HG03575 (cell line): ENCODE data around the gene GPR78.

Experiments used
- ATAC-seq: cut with Tn5 transposase; IDR thresholded peaks from one replicate; pipeline ENCODE4 v1.9.1; 2021; ENCODE audit not compliant: unreplicated experiment, insufficient number of reproducible peaks, low FRiP score; ENCODE audit errors: extremely low read depth

The GPR78 gene

DNA sequence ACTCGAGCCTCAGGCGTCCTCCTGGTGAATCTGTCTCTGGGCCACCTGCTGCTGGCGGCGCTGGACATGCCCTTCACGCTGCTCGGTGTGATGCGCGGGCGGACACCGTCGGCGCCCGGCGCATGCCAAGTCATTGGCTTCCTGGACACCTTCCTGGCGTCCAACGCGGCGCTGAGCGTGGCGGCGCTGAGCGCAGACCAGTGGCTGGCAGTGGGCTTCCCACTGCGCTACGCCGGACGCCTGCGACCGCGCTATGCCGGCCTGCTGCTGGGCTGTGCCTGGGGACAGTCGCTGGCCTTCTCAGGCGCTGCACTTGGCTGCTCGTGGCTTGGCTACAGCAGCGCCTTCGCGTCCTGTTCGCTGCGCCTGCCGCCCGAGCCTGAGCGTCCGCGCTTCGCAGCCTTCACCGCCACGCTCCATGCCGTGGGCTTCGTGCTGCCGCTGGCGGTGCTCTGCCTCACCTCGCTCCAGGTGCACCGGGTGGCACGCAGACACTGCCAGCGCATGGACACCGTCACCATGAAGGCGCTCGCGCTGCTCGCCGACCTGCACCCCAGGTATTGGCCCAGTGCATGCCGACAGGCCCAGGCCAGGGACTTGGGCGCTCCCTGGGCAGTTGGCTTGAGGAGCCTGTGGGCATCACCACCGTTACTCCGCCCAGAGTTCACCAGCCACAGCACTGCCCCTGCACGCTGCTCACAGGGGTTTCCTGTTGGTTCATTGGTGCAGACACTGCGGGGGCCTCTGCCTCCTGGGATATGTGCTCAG lies 1.1 kb downstream of the GPR78 start:
- ATAC-seq: no peak

DNA sequence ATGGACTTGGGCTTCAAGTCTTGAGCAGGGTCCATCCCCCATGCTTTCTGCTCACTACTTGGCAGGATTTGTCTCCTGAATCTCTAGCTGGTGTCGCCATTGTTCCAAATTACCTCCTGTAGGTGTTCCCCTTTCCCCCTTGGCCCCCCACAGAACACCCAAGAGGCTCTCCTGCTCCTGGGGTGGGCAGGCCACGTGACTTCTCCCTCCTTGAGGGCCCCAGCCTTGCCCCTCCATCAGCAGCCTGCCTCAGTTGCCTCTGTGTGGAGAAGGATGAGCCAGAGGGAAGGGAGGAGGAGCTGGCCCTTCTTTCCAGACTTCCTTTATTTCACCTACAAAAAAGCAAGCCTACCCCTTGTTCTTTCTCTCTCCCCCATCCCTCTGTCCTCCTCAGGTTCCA lies 1.8 kb downstream of the GPR78 start:
- no peak for ATAC-seq

DNA sequence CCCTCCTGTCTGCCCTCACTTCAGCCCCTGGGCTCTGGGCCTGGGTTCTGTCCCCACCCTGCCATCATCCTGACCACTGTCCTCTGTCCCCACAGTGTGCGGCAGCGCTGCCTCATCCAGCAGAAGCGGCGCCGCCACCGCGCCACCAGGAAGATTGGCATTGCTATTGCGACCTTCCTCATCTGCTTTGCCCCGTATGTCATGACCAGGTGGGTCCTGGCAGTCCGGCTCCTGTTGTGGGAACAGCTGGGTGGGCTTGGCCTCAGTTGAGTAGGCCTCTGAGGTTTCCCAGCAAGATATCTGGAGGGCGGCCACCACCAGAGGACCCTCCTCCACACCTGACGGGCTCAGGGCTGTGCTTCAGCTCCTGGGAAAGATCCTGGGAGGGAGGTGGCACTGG lies 2.2 kb downstream of the GPR78 start:
- no peak for ATAC-seq

DNA sequence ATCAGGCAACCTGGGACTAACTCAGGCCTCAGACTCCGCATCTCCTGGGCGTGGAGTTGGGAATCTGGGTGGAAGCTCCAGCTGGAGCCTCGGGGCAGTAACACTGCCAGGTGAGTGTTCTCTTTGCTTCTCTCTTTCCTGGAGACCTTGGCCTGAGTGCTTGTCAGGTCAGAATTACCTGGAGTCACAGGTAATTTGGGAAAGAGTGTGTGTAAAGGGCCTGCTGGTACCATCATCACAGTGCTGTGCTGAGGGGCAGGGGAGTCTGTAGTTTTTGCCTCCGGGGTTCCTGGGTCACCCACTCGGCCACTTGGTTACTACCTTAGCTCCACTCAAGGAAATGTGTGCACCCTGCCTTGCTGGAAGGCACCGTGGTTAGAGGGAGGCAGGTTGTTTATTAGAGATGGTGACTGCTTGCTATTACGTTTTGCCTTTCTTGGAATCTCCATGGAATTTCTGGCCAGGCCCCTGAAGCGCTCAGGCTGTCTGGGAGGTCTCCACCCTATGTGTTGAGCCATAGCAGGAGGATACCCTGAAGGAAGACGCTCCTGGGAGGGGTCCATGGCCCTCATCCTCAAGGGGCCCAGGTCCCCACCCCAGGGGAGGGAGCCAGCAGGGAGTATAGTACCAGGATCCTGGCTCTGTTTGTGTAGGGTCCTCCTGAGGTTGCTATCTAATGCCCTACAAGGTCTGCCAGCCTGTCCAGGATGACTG lies 2.9 kb downstream of the GPR78 start:
- no peak for ATAC-seq

DNA sequence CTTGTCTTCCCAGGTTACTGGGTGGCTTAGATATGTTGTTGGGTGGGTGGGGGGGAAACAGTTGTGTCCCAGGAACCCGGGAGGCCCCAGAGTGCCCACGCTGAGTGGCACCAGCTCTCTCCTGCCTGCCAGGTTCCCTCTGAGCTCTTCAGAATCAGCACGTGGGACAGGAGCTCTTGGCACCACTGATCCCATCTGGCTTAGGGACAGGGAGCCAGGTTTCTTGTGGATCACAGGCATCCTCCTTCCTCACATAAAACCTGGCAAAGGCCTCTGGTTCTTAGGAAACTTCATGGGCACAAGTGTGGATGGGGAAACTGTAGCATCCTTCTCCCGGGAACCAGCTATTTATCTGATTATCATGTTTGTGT lies 3.4 kb downstream of the GPR78 start:
- ATAC-seq: no peak

DNA sequence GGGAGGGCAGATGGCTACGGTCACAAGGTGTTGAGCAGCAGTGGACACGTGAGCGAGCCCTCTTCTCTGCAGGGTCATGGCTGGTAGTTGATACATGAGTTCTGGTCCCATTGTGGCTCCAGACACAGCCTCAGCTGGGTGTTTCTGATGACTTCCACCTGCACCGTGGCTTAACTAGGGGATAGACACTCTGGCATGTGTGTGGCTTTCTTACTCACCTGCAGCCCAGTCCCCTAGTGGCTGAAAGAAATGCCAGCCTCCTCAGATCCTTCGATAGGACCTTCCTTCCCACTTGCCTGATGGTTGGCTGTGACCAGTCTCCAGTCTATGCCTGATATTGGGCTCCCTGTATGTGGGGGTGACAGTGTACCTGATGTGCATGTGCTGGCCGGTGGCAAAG lies 5.0 kb downstream of the GPR78 start:
- ATAC-seq: no peak

DNA sequence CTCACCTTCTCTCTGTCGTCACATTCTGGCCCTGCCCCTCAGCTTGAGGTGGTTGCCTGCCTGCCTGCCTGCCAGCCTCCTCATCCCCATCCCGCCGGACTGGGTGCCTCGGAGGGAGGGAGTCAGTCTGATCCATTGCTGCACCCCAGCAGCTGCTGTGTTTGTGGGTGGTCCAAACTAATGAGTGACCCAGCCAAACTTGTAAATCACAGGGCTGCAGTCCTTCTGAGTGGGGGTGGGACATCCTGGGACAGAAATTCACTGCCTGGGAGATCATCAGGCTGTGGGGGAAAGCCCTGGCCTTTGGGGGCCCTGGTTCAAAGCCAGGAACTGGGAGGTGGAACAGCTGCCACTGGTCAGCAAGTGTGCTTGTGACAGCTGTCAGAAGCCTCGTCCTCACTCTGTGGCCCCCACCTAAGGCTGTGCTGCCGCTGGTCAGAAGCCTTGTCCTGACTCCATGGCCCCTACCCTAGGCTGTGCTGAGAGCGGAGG lies 5.6 kb downstream of the GPR78 start:
- ATAC-seq: no peak

DNA sequence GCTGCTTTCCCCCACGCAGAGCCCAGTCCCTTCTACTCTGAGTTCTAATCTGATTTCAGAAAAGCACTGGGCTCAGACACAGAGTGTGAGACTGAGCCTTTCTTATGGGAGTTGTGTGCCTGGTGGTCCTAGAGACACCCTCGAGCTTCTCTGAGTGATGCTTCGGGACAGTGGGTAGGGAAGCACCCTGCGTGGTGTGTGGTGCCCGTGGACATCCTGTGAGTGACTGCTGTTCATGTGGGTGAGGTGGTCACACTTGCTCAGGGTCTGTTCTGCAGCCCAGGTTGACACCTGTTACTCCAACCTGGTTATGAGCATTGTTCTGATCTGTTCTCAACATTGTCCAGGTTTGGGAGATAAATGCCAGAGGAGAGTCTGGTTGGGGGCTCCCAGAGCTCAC lies 6.1 kb downstream of the GPR78 start:
- no peak for ATAC-seq

DNA sequence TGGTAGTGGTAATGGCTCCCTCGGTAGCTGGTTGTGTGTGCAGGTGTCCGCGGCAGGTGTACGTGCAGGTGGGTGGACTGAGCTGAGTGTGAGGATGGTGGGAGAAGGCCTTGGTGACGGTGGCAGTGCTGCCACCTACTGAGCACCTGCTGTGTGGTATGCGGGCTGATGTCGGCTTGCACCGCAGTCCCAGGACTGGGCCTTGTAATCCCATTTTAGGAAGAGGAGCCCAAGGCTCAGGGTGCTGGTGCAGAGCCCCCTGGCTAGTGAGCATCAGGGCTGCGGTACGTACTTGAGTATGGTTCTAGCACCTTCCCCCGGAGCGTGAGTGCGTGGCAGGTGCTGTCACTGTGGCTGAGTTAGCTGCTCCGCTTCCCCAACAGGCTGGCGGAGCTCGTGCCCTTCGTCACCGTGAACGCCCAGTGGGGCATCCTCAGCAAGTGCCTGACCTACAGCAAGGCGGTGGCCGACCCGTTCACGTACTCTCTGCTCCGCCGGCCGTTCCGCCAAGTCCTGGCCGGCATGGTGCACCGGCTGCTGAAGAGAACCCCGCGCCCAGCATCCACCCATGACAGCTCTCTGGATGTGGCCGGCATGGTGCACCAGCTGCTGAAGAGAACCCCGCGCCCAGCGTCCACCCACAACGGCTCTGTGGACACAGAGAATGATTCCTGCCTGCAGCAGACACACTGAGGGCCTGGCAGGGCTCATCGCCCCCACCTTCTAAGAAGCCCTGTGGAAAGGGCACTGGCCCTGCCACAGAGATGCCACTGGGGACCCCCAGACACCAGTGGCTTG lies 6.7 kb downstream of the GPR78 start:
- no peak for ATAC-seq

DNA sequence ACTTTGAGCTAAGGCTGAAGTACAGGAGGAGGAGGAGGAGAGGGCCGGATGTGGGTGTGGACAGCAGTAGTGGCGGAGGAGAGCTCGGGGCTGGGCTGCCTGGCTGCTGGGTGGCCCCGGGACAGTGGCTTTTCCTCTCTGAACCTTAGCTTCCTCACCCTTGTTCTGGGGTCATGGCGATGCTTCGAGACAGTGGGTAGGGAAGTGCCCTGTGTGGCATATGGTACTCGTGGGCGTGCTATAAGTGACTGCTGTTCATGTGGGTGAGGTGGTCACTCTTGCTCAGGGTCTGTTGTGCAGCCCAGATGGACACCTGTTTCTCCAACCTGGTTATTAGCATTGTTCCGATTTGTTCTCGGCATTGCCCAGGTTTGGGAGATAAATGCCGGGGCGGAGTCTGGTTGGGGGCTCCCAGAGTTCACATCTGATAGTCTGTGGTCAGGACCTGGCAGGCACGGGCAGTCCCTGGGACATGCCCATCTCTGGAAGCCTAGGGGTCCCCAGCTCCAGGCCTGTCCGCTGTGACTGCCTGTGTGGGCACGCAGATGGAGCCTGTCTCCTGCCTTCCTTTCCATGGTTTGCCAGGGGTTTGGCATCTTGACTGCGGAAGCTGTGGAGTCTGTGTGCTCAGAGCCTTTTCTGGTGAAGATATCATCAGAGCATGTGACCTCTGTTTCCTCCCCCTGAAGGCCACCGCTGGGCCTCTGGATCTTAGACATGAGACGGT lies 7.4 kb downstream of the GPR78 start:
- no peak for ATAC-seq

DNA sequence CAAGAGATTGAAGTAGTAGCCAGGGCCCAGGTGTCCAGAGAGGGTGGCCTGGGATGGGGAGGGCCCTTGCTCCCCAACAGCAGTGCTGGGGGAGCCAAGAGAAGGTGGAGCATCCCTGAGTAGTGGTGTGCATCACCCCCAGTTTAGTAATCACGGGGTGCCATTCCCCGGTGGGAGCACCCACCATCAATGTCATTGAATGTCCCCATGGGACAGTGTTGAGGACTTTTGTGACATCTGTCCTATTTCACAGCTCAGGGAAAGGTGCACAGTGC lies 7.9 kb downstream of the GPR78 start:
- no peak for ATAC-seq

DNA sequence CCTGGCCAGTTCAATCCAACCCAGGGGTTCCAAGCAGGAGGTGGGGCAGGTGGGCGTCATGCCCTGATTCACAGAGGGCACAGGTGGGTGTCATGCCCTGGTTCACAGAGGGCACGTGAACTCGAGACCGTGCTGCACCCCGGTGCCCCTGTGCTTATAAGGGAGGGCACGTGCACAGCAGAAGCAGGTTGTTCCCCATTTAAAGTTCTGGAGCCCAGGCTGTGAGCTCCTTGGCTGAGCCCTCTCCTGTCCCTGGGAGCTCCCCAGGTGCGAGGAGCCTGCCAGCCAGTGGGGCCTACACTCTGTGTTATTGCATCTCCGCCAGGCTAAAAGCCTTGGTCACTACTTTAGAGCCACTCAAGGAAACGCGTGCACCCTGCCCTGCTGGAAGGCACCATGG lies 9.1 kb downstream of the GPR78 start:
- ATAC-seq: no peak

DNA sequence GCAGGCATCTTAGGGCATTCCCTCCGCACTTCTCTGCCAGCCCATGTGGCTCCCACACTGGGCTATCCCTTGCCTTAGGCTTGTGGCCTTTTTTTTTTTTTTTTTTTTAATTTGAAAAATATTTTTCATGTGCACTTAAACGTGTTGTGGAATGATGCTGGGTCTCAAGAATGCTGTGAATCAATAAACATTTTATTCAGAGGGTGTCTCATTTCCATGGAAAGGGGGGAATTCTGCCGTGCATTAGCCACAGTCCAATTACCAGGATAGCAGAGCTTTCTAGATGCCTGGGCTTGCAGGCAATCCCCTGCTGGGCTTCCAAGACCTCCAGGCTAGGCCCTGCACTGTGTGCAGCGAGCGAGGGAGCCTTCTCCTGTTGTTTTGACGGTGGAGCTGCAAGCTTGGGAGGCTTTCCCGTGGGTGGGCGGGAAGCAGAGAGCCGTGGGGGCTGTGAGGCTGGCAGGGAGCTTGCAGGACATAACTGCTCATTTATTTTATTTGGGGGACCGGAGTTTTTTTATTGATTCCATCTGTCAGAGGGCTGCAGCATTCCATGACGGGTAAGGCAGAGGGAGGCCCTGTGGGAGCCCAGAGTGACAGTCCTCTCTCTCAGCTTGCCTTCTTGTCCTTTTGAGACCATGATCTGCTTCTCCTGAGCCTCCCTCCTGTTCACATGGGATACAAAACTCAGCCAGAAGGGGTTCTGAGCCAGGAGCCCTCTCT lies 9.8 kb downstream of the GPR78 start:
- ATAC-seq: no peak

DNA sequence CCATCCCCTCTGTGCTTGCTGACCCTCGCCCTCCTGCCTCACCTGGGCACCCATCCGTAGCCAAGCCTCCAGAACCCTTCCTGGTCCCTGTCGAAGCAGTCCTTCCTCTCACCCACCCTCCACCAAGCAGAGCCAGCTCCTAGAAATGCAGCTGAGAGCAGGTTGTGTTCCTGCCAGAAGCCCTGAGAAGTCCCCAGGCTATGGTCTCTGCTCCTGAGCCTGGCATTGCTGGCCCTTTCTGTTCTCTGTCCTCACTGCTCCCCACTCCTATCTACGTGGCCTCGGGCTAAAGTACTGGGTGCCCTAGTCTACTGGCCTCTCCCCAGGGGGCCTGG lies 10.3 kb downstream of the GPR78 start:
- no peak for ATAC-seq

DNA sequence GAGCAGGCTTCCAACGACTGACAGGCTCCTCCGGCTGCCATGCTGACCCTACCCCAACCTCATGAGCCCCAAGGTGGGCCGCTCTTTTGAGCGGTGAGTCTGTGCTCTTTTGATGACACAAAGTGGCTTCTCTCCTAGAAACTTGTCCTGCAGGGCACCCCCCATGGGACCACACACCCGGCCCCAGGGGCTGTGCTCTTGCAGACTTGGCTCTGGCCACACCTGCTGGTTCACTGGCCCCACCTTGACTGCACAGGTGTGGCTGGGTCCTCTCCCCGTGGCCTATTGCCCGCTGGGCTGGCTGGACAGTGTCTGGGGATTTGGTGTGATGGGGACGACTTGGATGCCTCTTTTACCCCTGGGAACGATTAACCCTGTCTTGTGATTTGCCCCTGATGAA lies 10.9 kb downstream of the GPR78 start:
- ATAC-seq: no peak

DNA sequence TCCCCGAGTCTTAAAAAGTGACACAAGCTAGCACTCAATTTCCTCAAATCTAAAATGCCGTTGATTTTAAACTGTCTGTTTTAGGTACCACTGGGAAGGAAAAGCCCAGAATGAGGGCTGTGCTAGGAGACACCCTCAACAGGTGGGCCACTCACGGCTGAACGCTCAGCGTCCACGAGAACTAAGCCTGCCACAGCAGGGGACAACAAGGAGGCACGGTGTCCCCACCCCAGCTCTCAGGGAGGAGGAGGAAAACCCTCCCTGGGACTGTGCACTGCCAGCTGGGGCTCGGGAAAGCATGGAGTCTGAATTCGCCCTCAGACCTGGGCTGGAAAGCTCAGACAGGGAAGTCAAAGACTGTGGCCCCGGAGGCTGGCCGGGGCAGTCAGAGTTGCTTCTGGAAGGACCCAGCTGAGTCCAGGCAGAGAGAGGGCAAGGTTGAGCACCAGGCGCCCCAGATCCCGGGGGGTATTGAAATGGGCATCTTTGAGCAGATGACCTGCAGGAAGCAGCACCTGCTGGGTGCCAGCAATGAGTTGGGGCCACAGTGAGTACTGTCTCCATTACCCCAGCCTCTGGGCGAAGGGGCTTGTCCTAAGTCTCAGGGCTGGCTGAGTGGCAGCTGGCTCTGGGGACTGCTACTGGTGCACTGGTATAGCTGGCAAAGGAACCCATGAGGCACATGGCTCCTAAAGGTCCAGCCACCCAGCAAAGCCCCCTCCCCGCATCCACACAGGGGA lies 11.6 kb downstream of the GPR78 start:
- ATAC-seq: no peak

DNA sequence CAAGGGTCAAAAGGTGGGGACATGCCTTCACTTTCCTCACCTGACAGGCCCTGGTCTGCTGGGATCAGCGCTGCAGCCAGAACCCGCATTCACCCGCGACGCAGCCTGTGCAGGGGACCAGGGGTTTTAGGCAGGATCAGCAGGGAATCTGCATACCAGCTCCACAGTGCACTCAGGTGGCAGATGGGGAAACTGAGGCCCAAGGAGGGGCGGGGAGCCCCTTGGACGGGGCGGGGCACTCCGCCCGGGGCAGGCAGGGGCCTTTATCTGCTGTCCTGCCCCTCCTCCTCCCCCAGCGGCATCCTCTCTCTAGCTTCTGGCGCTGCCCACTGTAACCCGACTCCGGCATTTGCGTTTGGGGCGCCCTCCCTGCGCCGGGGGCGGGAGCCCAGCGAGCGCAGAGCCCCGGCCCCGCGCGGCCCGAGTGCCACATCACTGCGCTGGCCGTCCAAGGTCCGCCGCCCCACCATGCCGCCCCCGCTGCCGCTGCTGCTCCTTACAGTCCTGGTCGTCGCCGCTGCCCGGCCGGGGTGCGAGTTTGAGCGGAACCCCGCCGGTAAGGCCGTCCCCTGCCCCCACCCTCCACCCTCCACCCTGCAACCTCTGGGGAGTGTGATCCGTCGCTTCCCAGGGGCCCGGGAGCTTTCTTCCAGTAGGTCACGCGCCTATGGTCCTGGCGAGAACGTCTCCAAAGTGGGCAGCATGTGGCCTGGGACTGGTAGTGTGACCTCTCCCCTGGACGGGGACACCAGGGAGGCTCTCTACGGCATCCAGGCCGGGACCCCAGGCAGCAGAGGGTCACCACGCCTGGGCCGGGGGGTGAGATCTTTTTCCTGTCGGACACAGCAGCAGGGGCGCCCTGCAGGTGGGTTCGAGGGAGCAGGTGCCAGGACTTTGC lies 12.4 kb downstream of the GPR78 start, which contains the start of gene CPZ:
Gene CPZ (plus strand): TSS at position 400 of the 898 bp plus-strand sequence. CDS start 69 bp downstream, at position 469.
- ATAC-seq: no peak
